GM12878 (cell line): ENCODE data around the gene KLHDC1. TPM values are rescaled to one million over a fixed set of nuclear protein-coding genes. Genes with fewer than 3 reads are reported as not detected.

Experiments used
- ATAC-seq: fragments of 200-7000 bp; cut with Tn5 transposase; 3 replicates; pipeline ENCODE4 v1.9.1; 2020; ENCODE audit warnings: mild to moderate bottlenecking, moderate library complexity
- BruUV-seq: library from RNA; stranded (reverse); fragments of 400-500 nt; replicated peaks from 2 replicates; lab custom pipeline; 2021; lab: Mats Ljungman, UMichigan
- CTCF ChIA-PET: fragments of 300-600 bp; sonication (Branson Sonifier 250); formaldehyde crosslinking; extraction: SDS; loops from one replicate; lab custom pipeline; 2021; ENCODE audit warnings: inconsistent platforms; lab: Yijun Ruan, JAX
- POLR2A ChIA-PET: fragments of 350-600 bp; formaldehyde crosslinking; extraction: SDS; loops from one replicate; lab custom pipeline; 2021; ENCODE audit warnings: inconsistent platforms; lab: Charles Lee
- RAD21 ChIA-PET: fragments of 300-600 bp; sonication (Branson Sonifier 250); formaldehyde crosslinking; loops from one replicate; lab custom pipeline; 2023; ENCODE audit warnings: antibody characterized with exemption; ENCODE audit not compliant: unreplicated experiment; lab: Charles Lee
- SMC1A ChIA-PET: fragments of 300-600 bp; sonication (Branson Sonifier 250); formaldehyde crosslinking; loops from one replicate; lab custom pipeline; 2023; ENCODE audit not compliant: unreplicated experiment, uncharacterized antibody; lab: Charles Lee
- DNase-seq: peaks from one replicate; pipeline ENCODE4 v3.0.0-alpha.2; 2011; ENCODE audit warnings: low read depth, low spot score
- FAIRE-seq: peaks from 3 replicates; lab custom pipeline; 2011; peaks lifted over from hg19 to GRCh38; lab: Jason Lieb, UNC
- H2AFZ ChIP-seq: 2 replicates; pipeline ENCODE4 v1.6.0; 2011; ENCODE audit warnings: low read depth, low read length, control low read depth; ENCODE audit not compliant: control insufficient read depth
- H3K27ac ChIP-seq: 2 replicates; pipeline ENCODE4 v1.5.1; 2011; ENCODE audit warnings: control low read depth; ENCODE audit not compliant: control insufficient read depth, insufficient read depth
- H3K27me3 ChIP-seq, 2 experiments: replicated peaks in 1 of 2; 2 replicates each; pipeline versions ENCODE4 v1.6.0 to v1.6.1; 2011; ENCODE audit warnings: low read length in 1 of 2; ENCODE audit not compliant: control insufficient read depth in 2 of 2, insufficient read depth in 2 of 2
- H3K36me3 ChIP-seq, 2 experiments: 2 replicates each; pipeline ENCODE4 v1.5.1; 2011; ENCODE audit warnings: low read length in 1 of 2; ENCODE audit not compliant: control insufficient read depth in 2 of 2, insufficient read depth in 2 of 2
- H3K4me1 ChIP-seq: 2 replicates; pipeline ENCODE4 v1.6.1; 2011; ENCODE audit warnings: mild to moderate bottlenecking, low read length, moderate library complexity, mixed read lengths; ENCODE audit not compliant: control insufficient read depth, insufficient read depth
- H3K4me2 ChIP-seq: 2 replicates; pipeline ENCODE4 v1.6.0; 2011; ENCODE audit warnings: control low read depth; ENCODE audit not compliant: control insufficient read depth, insufficient read depth
- H3K4me3 ChIP-seq: fragments of 200-600 bp; sonication (generic); 2 replicates; pipeline ENCODE4 v1.5.1; 2016
- H3K79me2 ChIP-seq: 2 replicates; pipeline ENCODE4 v1.6.0; 2011; ENCODE audit warnings: low read length; ENCODE audit not compliant: control insufficient read depth, insufficient read depth
- H3K9ac ChIP-seq: 2 replicates; pipeline ENCODE4 v1.8.0; 2011; ENCODE audit warnings: low read length, control low read depth, mixed read lengths; ENCODE audit not compliant: control insufficient read depth, insufficient read depth
- H3K9me3 ChIP-seq: replicated peaks from 3 replicates; pipeline ENCODE4 v1.5.1; 2011; ENCODE audit warnings: mild to moderate bottlenecking, low read length; ENCODE audit not compliant: control insufficient read depth, insufficient read depth
- H4K20me1 ChIP-seq: 2 replicates; pipeline ENCODE4 v1.6.0; 2011; ENCODE audit not compliant: control insufficient read depth, insufficient read depth
- CHD4 ChIP-seq: fragments of 200-600 bp; sonication (generic); IDR thresholded peaks from 2 replicates; pipeline ENCODE4 v1.6.1; 2016; ENCODE audit warnings: mild to moderate bottlenecking
- NFYB ChIP-seq: IDR thresholded peaks from 2 replicates; pipeline ENCODE4 v1.6.1; 2011; ENCODE audit warnings: low read depth, mild to moderate bottlenecking, low read length, improper control_type of control experiment, moderate library complexity; ENCODE audit not compliant: insufficient read depth
- PKNOX1 ChIP-seq: fragments of 450-650 bp; IDR thresholded peaks from 2 replicates; pipeline ENCODE4 v1.6.1; 2016; ENCODE audit warnings: mild to moderate bottlenecking
- WGBS: methylation state at CpG from one replicate; pipeline ENCODE4 v1.1.6; 2016; ENCODE audit warnings: low lambda C conversion rate; ENCODE audit not compliant: insufficient replicate concordance, insufficient coverage; ENCODE audit errors: missing lambda C conversion rate; 5-methylcytosine and 5-hydroxymethylcytosine counted together
- in situ Hi-C: fragments of 300-500 bp; cut with MboI; formaldehyde crosslinking; loops from 9 replicates; pipeline ENCODE4 v1.14.3; 2018; ENCODE audit warnings: mixed read lengths
- intact Hi-C: fragments of 100-400 bp; cut with micrococcal nuclease; formaldehyde crosslinking; loops from one replicate; pipeline ENCODE4 v1.14.2; 2022; ENCODE audit not compliant: unreplicated experiment
- polyA plus RNA-seq, 11 experiments: library from polyadenylated mRNA; depleted of rRNA in 4 of 11; unstranded in 6 of 11; stranded (reverse) in 5 of 11; fragments of >200 nt; fragmentation: Nextera tagmentation in 4 of 11; fragmentation: Illumina TruSeq in 1 of 11; extraction: Ambion mirVana in 4 of 11; extraction: Trizol in 1 of 11; gene quantifications; 1 replicate in 1 of 11; 2 replicates in 10 of 11; pipeline versions ENCODE4 v1.2.1 to v1.2.3, GENCODE V29; 2011 to 2016; ENCODE audit warnings: inconsistent platforms in 2 of 11, missing spikeins in 2 of 11, low read depth in 1 of 11
- total RNA-seq, 4 experiments: library from RNA; depleted of rRNA in 3 of 4; stranded (reverse); fragments of >200 nt in 3 of 4; fragmentation: Illumina TruSeq in 1 of 4; extraction: Trizol in 1 of 4; gene quantifications; 2 replicates each; pipeline versions ENCODE4 v1.2.1 to v1.2.3, GENCODE V29; 2013 to 2021

KLHDC1 gene
- total and polyA plus RNA-seq, 10 of the 15 experiments (the other 5 are each of a cell fraction or from before 2014, with no cell fraction given), result 0.22 to 0.98 (median 0.55) TPM

DNA sequence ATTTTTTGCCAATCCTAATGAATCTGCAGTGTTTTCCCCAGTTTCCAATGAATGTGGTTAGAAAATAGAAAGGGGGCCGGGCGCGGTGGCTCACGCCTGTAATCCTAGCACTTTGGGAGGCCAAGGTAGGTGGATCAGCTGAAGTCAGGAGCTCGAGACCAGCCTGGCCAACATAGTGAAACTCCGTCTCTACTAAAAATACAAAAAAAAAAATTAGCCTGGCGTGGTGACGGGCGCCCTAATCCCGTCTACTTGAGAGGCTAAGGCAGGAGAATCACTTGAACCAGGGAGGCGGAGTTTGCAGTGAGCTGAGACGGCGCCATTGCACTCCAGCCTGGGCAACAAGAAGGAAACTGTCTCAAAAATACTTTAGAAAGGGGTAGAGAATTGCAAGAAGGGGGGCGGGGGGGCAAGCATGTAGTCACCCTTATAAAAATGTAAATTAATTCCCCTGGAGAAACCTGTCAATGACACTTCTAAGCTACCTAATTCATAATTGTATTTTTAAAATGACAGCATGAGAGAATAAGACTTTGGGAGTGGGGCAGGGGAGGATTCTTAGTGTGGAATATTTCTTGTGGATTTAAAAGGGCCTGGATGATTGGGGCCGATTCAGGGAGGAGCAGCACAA, 76.8 kb downstream of the KLHDC1 start:
- BruUV-seq, result no TSS peak
- H4K20me1 ChIP-seq, result no peaks in the 10 kb centered on the region
- peak; percentile 65 for TF ChIP-seq PKNOX1
- no peak for TF ChIP-seq NFYB
- TF ChIP-seq CHD4, result no peak
- no peaks in the 10 kb centered on the region for H3K9me3 ChIP-seq
- H3K79me2 ChIP-seq, result peaks cover 11% of the 10 kb centered on the region
- WGBS, result 81% methylated on average over 15 of the region's 15 CpGs
- intact Hi-C loops, result loop anchor here (10.0 kb wide), 1 partner anchor 345 kb away; the partner anchor contains the start of gene VCPKMT
- no peak overlapping the region for H2AFZ ChIP-seq
- RAD21 ChIA-PET, result interaction anchor here (0.9 to 3.2 kb wide), 8 partner anchors 59 to 308 kb away, joined by 3 to 18 read pairs (median 5); partner anchors contain the start of genes MGAT2, NEMF, POLE2 and RPL36AL
- H3K4me3 ChIP-seq, result peak overlapping the region; percentile 93
- CTCF ChIA-PET, result interaction anchor here (0.8 to 2.8 kb wide), 12 partner anchors 10 to 610 kb away, joined by 3 to 14 read pairs (median 4); partner anchors contain the start of genes KLHDC1 and NEMF
- POLR2A ChIA-PET, result interaction anchor here (0.6 to 2.3 kb wide), 6 partner anchors 30 to 135 kb away, joined by 3 to 9 read pairs (median 6); partner anchors contain the start of genes DNAAF2 and NEMF
- peaks cover 7% of the 10 kb centered on the region for H3K4me1 ChIP-seq
- DNase-seq (no peak), ATAC-seq (no peak), FAIRE-seq (no peak)
- SMC1A ChIA-PET, result interaction anchor here (0.9 to 4.1 kb wide), 11 partner anchors 10 to 338 kb away, joined by 3 to 18 read pairs (median 3); partner anchors contain the start of genes DNAAF2, POLE2 and RPL36AL
- no peaks in the 10 kb centered on the region for H3K27me3 ChIP-seq
- peak overlapping the region; percentile 82 for H3K4me2 ChIP-seq
- no peak overlapping the region for H3K27ac ChIP-seq
- H3K36me3 ChIP-seq, result 0 out of 4 replicates have a peak, but pooled peaks cover 0 to 5% of the 10 kb centered on the region in 2 experiments
- in situ Hi-C loops, result loop anchor here (5.0 to 25.0 kb wide), 2 partner anchors 132 to 307 kb away; partner anchors contain the start of gene DNAAF2
- H3K9ac ChIP-seq, result peak overlapping the region; percentile 86; the same call in 1 of the 2 replicates
